CD14-positive monocyte (primary cell): ENCODE results near the gene MCC. TPM values are rescaled to one million over a fixed set of nuclear protein-coding genes. Genes with fewer than 3 reads are reported as not detected.

Source experiments
- DNase-seq, 3 donors: peaks; one replicate each; pipeline ENCODE4 v3.0.0-alpha.2; 2011 to 2022
- H2AFZ ChIP-seq: 2 replicates; pipeline ENCODE4 v1.6.0; 2012; ENCODE audit warnings: mild to moderate bottlenecking, low read depth, low read length, inconsistent platforms; ENCODE audit not compliant: insufficient read depth, poor library complexity, severe bottlenecking
- H3K27ac ChIP-seq, 2 donors: 1 replicate in 1 of 2; 2 replicates in 1 of 2; pipeline ENCODE4 v1.5.1; 2012 to 2013; ENCODE audit warnings: low read length in 2 of 2, control low read depth in 1 of 2, inconsistent platforms in 1 of 2, low read depth in 1 of 2, mild to moderate bottlenecking in 1 of 2
- H3K27me3 ChIP-seq, 2 donors: one replicate each; pipeline versions ENCODE4 v1.6.0 to v1.6.1; 2011 to 2013; ENCODE audit warnings: low read length in 2 of 2; ENCODE audit not compliant: control insufficient read depth in 2 of 2, insufficient read depth in 2 of 2
- H3K36me3 ChIP-seq, 2 donors: replicated peaks in 1 of 2; 1 replicate in 1 of 2; 2 replicates in 1 of 2; pipeline versions ENCODE4 v1.5.1 to v1.6.1; 2012 to 2013; ENCODE audit warnings: low read length in 2 of 2, control low read depth in 1 of 2, inconsistent platforms in 1 of 2, mild to moderate bottlenecking in 1 of 2; ENCODE audit not compliant: insufficient read depth in 2 of 2, control insufficient read depth in 1 of 2
- H3K4me1 ChIP-seq, 2 donors: 1 replicate in 1 of 2; 2 replicates in 1 of 2; pipeline versions ENCODE4 v1.5.1 to v1.6.1; 2012 to 2013; ENCODE audit warnings: low read length in 2 of 2, control low read depth in 1 of 2, inconsistent platforms in 1 of 2, mild to moderate bottlenecking in 1 of 2, moderate library complexity in 1 of 2; ENCODE audit not compliant: insufficient read depth in 2 of 2, control insufficient read depth in 1 of 2
- H3K4me2 ChIP-seq: replicated peaks from 2 replicates; pipeline ENCODE3; 2012; ENCODE audit warnings: low read length, moderate library complexity, mild to moderate bottlenecking; ENCODE audit not compliant: poor library complexity, severe bottlenecking; ENCODE audit errors: extremely low read depth
- H3K4me3 ChIP-seq, 3 experiments: fragments of 200-600 bp in 1 of 3; sonication (generic) in 1 of 3; replicated peaks in 1 of 3; 1 replicate in 2 of 3; 2 replicates in 1 of 3; pipeline ENCODE4 v1.5.1; 2011 to 2013; ENCODE audit warnings: low read length in 3 of 3, mild to moderate bottlenecking in 3 of 3, control low read depth in 2 of 3, low read depth in 2 of 3, inconsistent platforms in 1 of 3, moderate library complexity in 1 of 3
- H3K79me2 ChIP-seq: 2 replicates; pipeline ENCODE4 v1.6.0; 2012; ENCODE audit warnings: mild to moderate bottlenecking, control low read depth, inconsistent platforms, low read length, moderate library complexity; ENCODE audit not compliant: insufficient read depth
- H3K9ac ChIP-seq: 2 replicates; pipeline ENCODE4 v1.6.0; 2017; ENCODE audit warnings: low read length, mild to moderate bottlenecking; ENCODE audit not compliant: insufficient read depth, poor library complexity, severe bottlenecking
- H3K9me3 ChIP-seq, 2 donors: replicated peaks in 1 of 2; 1 replicate in 1 of 2; 2 replicates in 1 of 2; pipeline versions ENCODE4 v1.5.1 to v1.6.1; 2012 to 2013; ENCODE audit warnings: low read length in 2 of 2, control low read depth in 1 of 2; ENCODE audit not compliant: control insufficient read depth in 1 of 2, insufficient read depth in 1 of 2
- H4K20me1 ChIP-seq: 2 replicates; pipeline ENCODE4 v1.6.0; 2012; ENCODE audit warnings: mild to moderate bottlenecking, low read length, control low read depth, moderate library complexity; ENCODE audit not compliant: insufficient read depth
- H3K27ac Mint-ChIP-seq, 7 donors: one replicate each; pipeline ENCODE4 v1.8.0; 2020; ENCODE audit warnings: mild to moderate bottlenecking in 7 of 7, mixed read lengths in 7 of 7, moderate library complexity in 6 of 7, inconsistent platforms in 2 of 7
- H3K27me3 Mint-ChIP-seq, 3 donors: one replicate each; pipeline ENCODE4 v1.8.0; 2021 to 2022; ENCODE audit warnings: low read depth in 3 of 3, mild to moderate bottlenecking in 3 of 3, mixed read lengths in 3 of 3, moderate library complexity in 3 of 3, inconsistent platforms in 1 of 3
- H3K36me3 Mint-ChIP-seq, 2 donors: one replicate each; pipeline ENCODE4 v1.8.0; 2020; ENCODE audit warnings: mixed read lengths in 2 of 2, inconsistent platforms in 1 of 2, mild to moderate bottlenecking in 1 of 2
- H3K4me1 Mint-ChIP-seq: one replicate; pipeline ENCODE4 v1.8.0; 2020; ENCODE audit warnings: mild to moderate bottlenecking, mixed read lengths
- H3K4me3 Mint-ChIP-seq, 2 donors: one replicate each; pipeline ENCODE4 v1.8.0; 2020; ENCODE audit warnings: mild to moderate bottlenecking in 2 of 2, mixed read lengths in 2 of 2, moderate library complexity in 1 of 2
- H3K9me3 Mint-ChIP-seq, 7 donors: one replicate each; pipeline ENCODE4 v1.8.0; 2020 to 2022; ENCODE audit warnings: mixed read lengths in 7 of 7, mild to moderate bottlenecking in 6 of 7, moderate library complexity in 6 of 7, inconsistent platforms in 2 of 7
- CTCF ChIP-seq: fragments of 200-600 bp; IDR thresholded peaks from one replicate; pipeline ENCODE4 v1.8.0; 2022; ENCODE audit warnings: antibody characterized with exemption, mild to moderate bottlenecking
- WGBS: methylation state at CpG from one replicate; pipeline ENCODE4 v1.1.5; 2013; ENCODE audit warnings: missing lambda C conversion rate; ENCODE audit not compliant: insufficient coverage; 5-methylcytosine and 5-hydroxymethylcytosine counted together
- intact Hi-C, 2 donors: fragments of 100-400 bp; cut with micrococcal nuclease; formaldehyde crosslinking; loops; one replicate each; pipeline versions ENCODE4 v1.15.0 to v1.15.1; 2023
- polyA plus RNA-seq, 3 donors: library from polyadenylated mRNA; depleted of rRNA in 1 of 3; unstranded in 2 of 3; stranded (reverse) in 1 of 3; fragments of 300-500 nt in 2 of 3; fragments of >200 nt in 1 of 3; fragmentation: Illumina TruSeq in 2 of 3; gene quantifications; 1 replicate in 2 of 3; 2 replicates in 1 of 3; pipeline ENCODE4 v1.2.3, GENCODE V29; 2012 to 2021

Gene MCC
- polyA plus RNA-seq, 3 donors, result 0.09 TPM; not detected in 2

- Histone ChIP-seq H3K27me3 (no peaks in the 10 kb centered on the region), H4K20me1 (no peaks in the 10 kb centered on the region), H2AFZ (no peak overlapping the region), H3K9me3 (no peaks in the 10 kb centered on the region), H3K4me1 (no peaks in the 10 kb centered on the region), H3K79me2 (no peaks in the 10 kb centered on the region), H3K4me2 (no peak overlapping the region), H3K27ac (no peak overlapping the region), H3K36me3 (no peaks in the 10 kb centered on the region), H3K9ac (no peak overlapping the region), H3K4me3 (no peak overlapping the region)
- no peak for TF ChIP-seq CTCF
- Mint-ChIP-seq H3K27ac (no peak overlapping the region), H3K4me1 (peaks cover 2% of the 10 kb centered on the region), H3K27me3 (peaks cover 0 to 18% (median 6%) of the 10 kb centered on the region in 3 donors), H3K36me3 (no peaks in the 10 kb centered on the region), H3K9me3 (peaks cover 0 to 7% (median 2%) of the 10 kb centered on the region in 7 donors), H3K4me3 (no peak overlapping the region)
- intact Hi-C loops, result no loop called here
- 83% methylated on average over 1 of the region's 3 CpGs for WGBS
- DNase-seq, result no peak
Observed at GRCh38 chr5:113283558-113283957, 204.7 kb downstream of the MCC start.

- 100% methylated on average over 1 of the region's 2 CpGs for WGBS
- H3K27ac Mint-ChIP-seq, result no peak overlapping the region
- TF ChIP-seq CTCF, result no peak
Observed at GRCh38 chr5:113282472-113282871, 205.8 kb downstream of the MCC start.

More at GRCh38 chr5:113282472-113282871, 205.8 kb downstream of the MCC start:
- Histone ChIP-seq H3K36me3 (no peaks in the 10 kb centered on the region), H3K27me3 (no peaks in the 10 kb centered on the region), H3K4me2 (no peak overlapping the region), H3K4me1 (no peaks in the 10 kb centered on the region), H4K20me1 (no peaks in the 10 kb centered on the region), H2AFZ (no peak overlapping the region), H3K27ac (no peak overlapping the region), H3K9ac (no peak overlapping the region), H3K4me3 (no peak overlapping the region), H3K9me3 (no peaks in the 10 kb centered on the region), H3K79me2 (no peaks in the 10 kb centered on the region)
- H3K9me3 Mint-ChIP-seq, result peaks cover 0 to 3% (median 0%) of the 10 kb centered on the region in 7 donors
- no peak overlapping the region for H3K4me3 Mint-ChIP-seq
- peaks cover 0 to 11% (median 5%) of the 10 kb centered on the region in 3 donors for H3K27me3 Mint-ChIP-seq
- no peaks in the 10 kb centered on the region for H3K36me3 Mint-ChIP-seq
- H3K4me1 Mint-ChIP-seq, result peaks cover 2% of the 10 kb centered on the region
- intact Hi-C loops, result no loop called here
- DNase-seq, result no peak
